ENCODE results near the gene MTA1. TPM values are rescaled to one million over a fixed set of nuclear protein-coding genes. Genes with fewer than 3 reads are reported as not detected.

Gene MTA1
- total RNA-seq, 1 experiment from 2014 or later, result 238 TPM

DNA sequence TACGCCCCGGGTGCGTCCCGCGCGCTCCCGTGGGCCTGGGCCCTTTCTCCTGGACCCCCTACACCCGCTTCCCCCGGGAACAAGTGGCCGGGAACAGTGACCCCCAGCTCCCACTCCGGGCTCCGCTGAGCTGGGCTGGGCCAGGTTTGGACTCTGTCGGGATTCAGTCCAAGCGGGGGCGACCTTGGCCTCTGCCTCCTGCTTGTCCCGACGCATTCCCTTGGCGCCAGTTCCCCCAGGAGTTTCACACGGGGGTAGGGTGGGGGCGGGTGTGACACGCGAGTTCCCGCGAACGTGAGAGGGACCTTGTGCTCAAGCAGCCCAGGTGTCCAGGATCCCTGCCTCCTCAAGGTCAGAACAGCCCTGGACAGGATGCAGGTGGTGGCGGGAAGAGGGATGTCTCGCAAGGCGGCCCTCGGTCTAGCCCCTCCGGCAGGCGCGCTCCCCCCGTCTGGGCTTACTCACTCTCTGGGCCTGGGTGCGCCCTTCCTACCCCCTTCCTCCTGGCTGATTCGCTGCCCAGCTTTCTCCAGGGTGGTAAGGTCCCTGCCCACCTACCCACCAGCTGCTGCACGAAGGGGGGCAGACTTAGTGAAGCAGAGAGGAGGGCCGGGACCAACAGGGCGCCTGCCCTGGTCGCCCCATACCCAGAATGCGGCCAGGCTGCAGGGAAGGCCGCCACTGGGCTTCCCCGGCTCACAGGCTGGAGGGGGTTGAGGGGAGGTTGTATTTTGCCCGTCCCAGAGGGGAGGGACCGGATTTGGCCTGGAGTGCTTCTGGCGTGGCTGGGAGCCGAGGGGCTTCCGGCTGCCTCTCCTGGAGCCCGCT lies 55.9 kb downstream of the MTA1 start:
- POLR2A ChIA-PET (ENCODE audit: low non-redundant PET), result no interaction called here
- H3K4me3 ChIP-seq (ENCODE audit: low read depth, low read length, poor library complexity, severe bottlenecking), result peak overlapping the region; percentile 99
- BruUV-seq (replicated peaks), result no TSS peak
- TF ChIP-seq, protein P1, sequence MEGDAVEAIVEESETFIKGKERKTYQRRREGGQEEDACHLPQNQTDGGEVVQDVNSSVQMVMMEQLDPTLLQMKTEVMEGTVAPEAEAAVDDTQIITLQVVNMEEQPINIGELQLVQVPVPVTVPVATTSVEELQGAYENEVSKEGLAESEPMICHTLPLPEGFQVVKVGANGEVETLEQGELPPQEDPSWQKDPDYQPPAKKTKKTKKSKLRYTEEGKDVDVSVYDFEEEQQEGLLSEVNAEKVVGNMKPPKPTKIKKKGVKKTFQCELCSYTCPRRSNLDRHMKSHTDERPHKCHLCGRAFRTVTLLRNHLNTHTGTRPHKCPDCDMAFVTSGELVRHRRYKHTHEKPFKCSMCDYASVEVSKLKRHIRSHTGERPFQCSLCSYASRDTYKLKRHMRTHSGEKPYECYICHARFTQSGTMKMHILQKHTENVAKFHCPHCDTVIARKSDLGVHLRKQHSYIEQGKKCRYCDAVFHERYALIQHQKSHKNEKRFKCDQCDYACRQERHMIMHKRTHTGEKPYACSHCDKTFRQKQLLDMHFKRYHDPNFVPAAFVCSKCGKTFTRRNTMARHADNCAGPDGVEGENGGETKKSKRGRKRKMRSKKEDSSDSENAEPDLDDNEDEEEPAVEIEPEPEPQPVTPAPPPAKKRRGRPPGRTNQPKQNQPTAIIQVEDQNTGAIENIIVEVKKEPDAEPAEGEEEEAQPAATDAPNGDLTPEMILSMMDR (conservative IDR thresholded peaks at IDR 0.05; ENCODE audit: low read depth, low read length), result no peak
- no peak for TF ChIP-seq EZH2 (IDR thresholded peaks at IDR 0.05; ENCODE audit: borderline replicate concordance, low read depth, low read length, poor library complexity, severe bottlenecking)
- peaks cover 57% of the 10 kb centered on the region for H3K4me1 ChIP-seq (ENCODE audit: insufficient read depth, low read length, poor library complexity, severe bottlenecking)
- H3K36me3 ChIP-seq (ENCODE audit: insufficient read depth, low read length, poor library complexity, severe bottlenecking), result peaks cover 4% of the 10 kb centered on the region
- DNase-seq (ENCODE audit: low spot score), result peak; percentile 71
- H3K27ac ChIP-seq (ENCODE audit: low read depth, low read length, poor library complexity, severe bottlenecking), result peak overlapping the region; percentile 87
- no peaks in the 10 kb centered on the region for H3K27me3 ChIP-seq (replicated peaks; ENCODE audit: insufficient read depth, low read depth, low read length, poor library complexity)
- CTCF ChIA-PET, result no interaction called here
- intact Hi-C loops (cut with micrococcal nuclease; ENCODE audit: unreplicated experiment), result no loop called here
- H3K9me3 ChIP-seq (ENCODE audit: low read depth, low read length, poor library complexity, severe bottlenecking), result no peaks in the 10 kb centered on the region

DNA sequence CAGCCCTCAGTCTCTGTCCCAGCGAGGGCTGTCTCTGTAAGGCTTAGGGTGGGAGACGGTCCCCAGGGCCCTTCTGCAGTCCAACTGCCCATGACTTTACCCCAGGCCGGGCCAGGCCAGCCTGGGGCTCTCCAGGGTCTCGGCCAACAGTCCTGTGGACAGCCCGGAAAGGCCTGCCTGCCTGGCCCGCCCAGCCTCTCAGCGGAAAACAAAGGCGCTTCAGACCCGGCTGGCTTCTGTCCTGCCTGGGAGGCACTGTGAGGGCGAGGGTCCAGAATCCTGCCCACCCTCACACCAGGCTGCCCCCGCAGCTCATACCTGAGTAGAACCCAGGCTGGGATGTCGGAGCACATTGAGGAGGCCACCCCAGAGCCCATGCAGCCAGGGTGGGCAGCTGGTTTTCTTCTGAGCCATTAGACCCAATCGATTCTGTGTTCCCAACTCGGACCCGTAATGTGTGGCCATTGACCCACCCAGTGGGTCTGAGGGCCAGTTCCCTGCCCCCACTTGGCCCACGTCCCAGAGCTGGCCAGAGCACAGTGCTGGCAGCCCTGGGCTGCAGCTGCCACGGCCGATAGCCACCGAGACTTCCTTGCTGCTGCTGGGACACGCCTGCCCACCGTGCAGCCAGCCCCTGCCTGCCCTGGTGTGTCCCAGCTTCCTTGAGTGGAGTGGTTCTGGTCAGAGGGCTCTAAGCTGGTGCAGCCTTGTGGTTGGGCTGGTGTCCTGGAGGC lies 56.6 kb downstream of the MTA1 start:
- Histone ChIP-seq H3K27me3 (replicated peaks; ENCODE audit: insufficient read depth, low read depth, low read length, poor library complexity) (no peaks in the 10 kb centered on the region), H3K27ac (ENCODE audit: low read depth, low read length, poor library complexity, severe bottlenecking) (peak overlapping the region; percentile 87), H3K36me3 (ENCODE audit: insufficient read depth, low read length, poor library complexity, severe bottlenecking) (peaks cover 4% of the 10 kb centered on the region), H3K9me3 (ENCODE audit: low read depth, low read length, poor library complexity, severe bottlenecking) (no peaks in the 10 kb centered on the region), H3K4me3 (ENCODE audit: low read depth, low read length, poor library complexity, severe bottlenecking) (peak overlapping the region; percentile 99), H3K4me1 (ENCODE audit: insufficient read depth, low read length, poor library complexity, severe bottlenecking) (peaks cover 57% of the 10 kb centered on the region)
- intact Hi-C loops (cut with micrococcal nuclease; ENCODE audit: unreplicated experiment), result no loop called here
- BruUV-seq (replicated peaks), result no TSS peak
- TF ChIP-seq EZH2 (IDR thresholded peaks at IDR 0.05; ENCODE audit: borderline replicate concordance, low read depth, low read length, poor library complexity, severe bottlenecking), result no peak
- TF ChIP-seq, protein P1 (conservative IDR thresholded peaks at IDR 0.05; ENCODE audit: low read depth, low read length), result no peak
- ChIA-PET CTCF (interaction anchor here (1.2 kb wide), 1 partner anchor 105 kb away, joined by 3 read pairs; no protein-coding TSS in a partner anchor), POLR2A (ENCODE audit: low non-redundant PET) (no interaction called here)
- DNase-seq (ENCODE audit: low spot score), result no peak

DNA sequence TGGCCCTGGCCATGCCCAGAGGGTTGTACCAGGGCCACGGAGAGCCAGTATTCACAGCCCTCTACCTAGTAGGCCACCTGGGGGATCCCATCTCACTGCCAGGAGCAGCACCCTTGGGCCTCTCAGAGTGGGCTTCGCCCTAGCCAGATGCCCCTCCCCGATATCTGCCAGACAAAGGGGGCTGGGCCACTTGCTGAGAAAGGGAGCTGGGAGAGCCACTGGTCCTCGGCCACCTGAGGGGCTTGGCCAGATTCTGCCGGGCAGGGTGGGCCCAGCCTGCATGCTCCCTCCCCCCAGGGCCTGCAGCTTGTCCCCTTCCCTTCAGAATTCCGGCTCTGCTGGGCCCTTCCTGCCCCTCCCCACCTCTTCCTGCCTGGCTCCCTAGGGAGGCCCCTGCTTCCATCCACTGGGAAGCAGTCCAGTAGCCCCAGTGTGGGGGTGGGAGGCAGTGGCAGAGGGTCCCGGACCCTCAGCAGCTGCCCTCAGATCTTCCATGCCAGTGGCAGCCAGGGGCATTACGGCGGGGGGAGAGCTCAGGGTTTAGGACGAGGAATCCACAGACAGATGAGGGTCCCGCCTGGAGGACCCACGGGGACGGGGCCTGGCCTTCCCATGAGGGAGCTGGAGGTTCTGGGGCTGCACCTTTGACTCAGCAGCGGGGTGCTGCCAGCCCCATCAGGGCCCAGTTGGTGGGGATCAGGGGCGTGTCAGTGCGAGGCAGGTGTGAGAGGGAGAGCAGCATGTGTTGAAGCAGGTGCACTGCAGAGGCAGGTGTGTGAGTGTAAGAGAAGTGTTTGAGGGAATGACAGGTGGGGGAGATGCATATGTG lies 57.4 kb downstream of the MTA1 start:
- TF ChIP-seq, protein P1 (conservative IDR thresholded peaks at IDR 0.05; ENCODE audit: low read depth, low read length), result no peak
- TF ChIP-seq EZH2 (IDR thresholded peaks at IDR 0.05; ENCODE audit: borderline replicate concordance, low read depth, low read length, poor library complexity, severe bottlenecking), result no peak
- no peak for DNase-seq (ENCODE audit: low spot score)
- no peaks in the 10 kb centered on the region for H3K9me3 ChIP-seq (ENCODE audit: low read depth, low read length, poor library complexity, severe bottlenecking)
- H3K4me3 ChIP-seq (ENCODE audit: low read depth, low read length, poor library complexity, severe bottlenecking), result peak overlapping the region; percentile 99
- no TSS peak for BruUV-seq (replicated peaks)
- CTCF ChIA-PET, result interaction anchor here (1.2 kb wide), 1 partner anchor 106 kb away, joined by 3 read pairs; no protein-coding TSS in a partner anchor
- H3K4me1 ChIP-seq (ENCODE audit: insufficient read depth, low read length, poor library complexity, severe bottlenecking), result peaks cover 56% of the 10 kb centered on the region
- no peaks in the 10 kb centered on the region for H3K27me3 ChIP-seq (replicated peaks; ENCODE audit: insufficient read depth, low read depth, low read length, poor library complexity)
- peaks cover 4% of the 10 kb centered on the region for H3K36me3 ChIP-seq (ENCODE audit: insufficient read depth, low read length, poor library complexity, severe bottlenecking)
- intact Hi-C loops (cut with micrococcal nuclease; ENCODE audit: unreplicated experiment), result no loop called here
- POLR2A ChIA-PET (ENCODE audit: low non-redundant PET), result no interaction called here
- H3K27ac ChIP-seq (ENCODE audit: low read depth, low read length, poor library complexity, severe bottlenecking), result peak overlapping the region; percentile 87
